Amniotic stem cell (primary cell): Measurements from ENCODE around the gene GKN2.
"Not testable (repeated sequence)": the region's sequence is repeated elsewhere in the genome, so short reads cannot be mapped to it uniquely, and the experiment has no call there.

Experiments
- DNase-seq: peaks from one replicate; lab custom pipeline; 2025; lab: John Stamatoyannopoulos, UW

The GKN2 gene

DNA sequence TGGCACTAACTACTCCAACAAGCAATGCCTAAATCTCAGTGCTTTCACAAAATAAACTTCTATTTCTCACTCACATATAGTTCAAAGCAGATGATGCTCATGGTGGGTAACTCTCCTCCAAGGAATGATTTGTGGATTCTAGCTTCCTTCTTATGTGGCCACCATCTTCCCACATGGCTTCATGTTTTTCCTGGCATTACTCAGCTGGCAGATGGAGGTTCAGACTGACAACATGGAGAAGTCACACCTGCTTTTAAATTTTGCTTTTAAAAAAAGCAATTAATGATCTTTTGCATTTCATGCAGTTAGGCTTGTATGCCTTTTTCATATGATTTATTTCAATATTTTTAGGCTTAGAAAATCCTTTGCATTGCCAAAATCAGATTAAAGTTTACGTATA lies 6.3 kb upstream of the GKN2 start:
- DNase-seq = no peak

- DNase-seq = not testable (repeated sequence)
These were observed 2.7 kb upstream of the GKN2 start for GRCh38 chr2:68955432-68955831.

GRCh38 chr2:68951899-68952298 lies 794 bp downstream of the GKN2 start:
- DNase-seq = no peak

DNA sequence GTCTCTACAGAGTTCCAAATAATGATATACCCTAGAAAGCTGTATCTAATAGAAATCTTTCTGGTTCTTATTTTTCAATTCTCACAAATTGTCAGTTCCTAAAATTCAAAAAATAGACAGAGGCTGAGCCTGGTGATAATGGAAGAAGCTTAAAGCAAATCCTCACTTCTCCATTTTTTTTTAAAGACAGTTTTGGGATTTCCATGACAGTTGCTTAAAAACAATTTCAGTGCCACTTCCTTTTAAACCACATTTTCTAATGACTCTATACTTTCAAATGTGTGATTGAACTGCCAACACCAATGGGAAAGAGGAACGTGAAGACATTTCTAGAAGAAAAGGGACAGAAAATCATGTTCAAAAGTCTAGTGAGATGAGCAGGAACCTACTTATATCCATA lies 4.0 kb downstream of the GKN2 start:
- DNase-seq = no peak

DNA sequence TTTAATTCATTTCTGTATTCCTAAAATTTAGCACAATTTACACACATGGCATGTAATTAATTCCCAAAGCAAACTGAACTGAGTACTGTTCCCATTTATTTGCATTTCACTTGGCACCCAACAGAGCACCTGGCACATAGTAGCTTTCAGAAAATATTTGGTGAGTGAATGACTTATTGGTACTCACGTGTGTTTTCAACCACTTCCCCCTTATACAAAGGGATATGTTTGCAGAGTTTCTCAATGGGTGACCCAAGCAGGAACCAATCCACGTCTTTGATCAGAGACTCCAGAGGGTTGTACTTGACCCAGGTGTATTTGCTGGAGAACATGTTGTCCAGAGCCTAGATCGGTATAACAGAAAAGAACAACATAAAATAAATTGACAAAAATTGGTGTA lies 6.6 kb downstream of the GKN2 start:
- no peak for DNase-seq

DNA sequence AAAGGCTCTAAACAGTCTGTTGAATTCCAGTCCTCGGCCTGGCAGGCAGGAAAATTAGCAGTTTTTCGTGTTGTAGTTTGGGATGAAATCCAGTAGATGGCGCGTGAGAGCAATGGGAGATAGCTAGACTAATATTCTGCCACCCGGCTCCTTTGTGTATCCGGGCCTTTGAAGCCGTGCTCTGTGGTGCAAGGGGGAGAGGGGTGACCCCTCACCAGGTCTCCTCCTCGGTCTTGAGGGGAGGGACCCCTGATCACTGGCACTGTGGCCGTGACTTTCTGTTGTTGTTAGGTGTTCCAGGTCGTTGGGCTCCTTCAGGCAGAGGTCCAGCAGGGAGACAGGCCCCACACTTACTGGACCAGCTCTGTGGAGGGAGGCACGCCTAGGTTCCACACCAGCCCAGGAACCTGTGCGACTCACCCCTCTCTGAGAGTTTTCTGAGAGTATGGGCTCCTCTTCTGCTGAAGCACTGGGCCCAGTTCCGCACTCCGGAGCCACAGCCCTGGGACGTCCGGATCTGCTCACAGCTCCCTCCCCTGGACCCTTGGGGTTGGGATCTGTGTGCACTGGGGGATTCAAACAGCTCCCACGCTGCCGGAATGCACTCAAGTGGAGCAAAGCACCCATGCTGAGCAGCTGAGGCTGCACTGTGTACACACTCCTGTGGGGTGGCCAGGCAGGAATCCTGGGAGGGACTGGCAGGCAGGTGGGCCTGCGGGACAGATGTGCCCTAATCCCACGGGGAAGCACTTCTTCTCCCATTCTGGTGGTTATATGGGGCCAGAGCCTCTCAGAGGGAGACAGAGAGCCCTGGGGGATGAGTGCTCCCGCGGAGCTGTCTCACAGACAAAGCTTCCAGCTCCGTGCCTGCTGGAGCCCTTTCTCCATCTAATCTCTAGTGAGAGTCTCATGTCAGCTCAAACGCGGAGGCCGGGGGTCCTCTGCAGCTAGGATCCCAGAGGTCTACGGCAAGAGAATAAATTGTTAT lies 8.8 kb downstream of the GKN2 start:
- DNase-seq = peak; percentile 44

GRCh38 chr2:68942827-68943226 lies 9.9 kb downstream of the GKN2 start:
- DNase-seq = no peak

DNA sequence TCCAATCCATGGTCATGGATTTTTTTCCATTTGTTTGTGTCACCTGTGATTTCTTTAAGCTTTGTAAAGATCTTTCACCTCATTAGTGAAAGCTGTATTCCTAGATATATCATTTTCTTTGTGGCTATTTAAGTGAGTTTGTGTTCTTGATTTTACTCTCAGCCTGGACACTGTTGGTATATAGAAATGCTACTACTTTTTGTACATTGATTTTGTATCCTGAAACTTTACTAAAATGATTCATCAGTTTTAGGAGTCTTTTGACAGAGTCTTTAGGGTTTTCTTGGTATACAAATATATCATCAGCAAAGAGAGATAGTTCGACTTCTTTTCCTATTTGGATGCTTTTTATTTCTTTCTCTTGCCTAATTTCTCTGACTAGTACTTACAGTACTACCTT lies 12.3 kb downstream of the GKN2 start:
- no peak for DNase-seq

DNA sequence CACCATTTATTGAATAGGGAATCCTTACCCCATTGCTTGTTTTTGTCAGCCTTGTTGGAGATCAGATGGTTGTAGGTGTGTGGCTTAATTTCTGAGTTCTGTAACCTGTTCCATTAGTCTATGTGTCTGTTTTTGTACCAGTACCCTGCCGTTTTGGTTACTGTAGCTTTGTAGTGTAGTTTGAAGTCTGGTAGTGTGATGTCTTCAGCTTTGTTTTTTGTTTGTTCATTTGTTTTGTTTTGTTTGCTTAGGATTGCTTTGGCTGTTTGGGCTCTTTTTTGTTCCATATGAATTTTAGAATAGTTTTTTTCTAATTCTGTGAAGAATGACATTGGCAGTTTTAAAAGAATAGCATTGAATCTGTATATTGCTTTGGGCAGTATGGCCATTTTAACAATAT lies 12.7 kb downstream of the GKN2 start:
- no peak for DNase-seq

DNA sequence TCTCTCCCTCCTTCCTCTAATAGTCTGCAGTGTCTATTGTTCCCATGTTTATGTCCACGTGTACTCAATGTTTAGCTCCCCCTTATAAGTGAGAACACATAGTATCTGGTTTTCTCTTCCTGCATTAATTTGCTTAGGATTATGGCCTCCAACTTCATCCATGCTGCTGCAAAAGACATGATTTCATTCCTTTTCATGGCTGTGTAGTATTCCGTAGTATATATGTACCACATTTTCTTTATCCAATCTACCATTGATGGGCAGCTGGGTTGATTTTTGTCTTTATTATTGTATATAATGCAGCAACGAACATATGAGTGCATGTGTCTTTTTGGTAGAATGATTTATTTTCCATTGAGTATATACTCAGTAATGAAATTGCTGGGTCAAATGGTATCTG lies 13.8 kb downstream of the GKN2 start:
- no peak for DNase-seq

- no peak for DNase-seq
These were observed 15.2 kb downstream of the GKN2 start for GRCh38 chr2:68937346-68938055.

DNA sequence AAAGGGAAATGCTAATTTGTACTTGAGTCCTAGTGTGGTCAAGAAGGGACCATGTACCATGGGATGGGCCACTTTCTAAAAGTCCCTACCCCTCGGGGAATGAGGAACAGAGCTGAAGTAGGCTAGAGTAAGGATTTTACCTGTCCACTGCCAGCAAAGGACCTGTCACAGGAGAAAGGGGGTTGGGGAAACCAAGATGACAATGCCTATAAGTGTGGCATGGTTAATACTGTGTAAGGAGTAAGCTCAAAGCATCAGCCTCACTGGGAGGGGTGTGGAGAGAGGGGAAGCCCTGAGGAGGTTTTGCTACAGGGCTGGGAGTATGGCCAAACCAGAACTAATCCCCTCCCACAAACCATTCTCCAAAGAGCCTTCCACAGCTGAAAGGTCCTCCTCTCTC lies 15.8 kb downstream of the GKN2 start:
- DNase-seq = no peak

DNA sequence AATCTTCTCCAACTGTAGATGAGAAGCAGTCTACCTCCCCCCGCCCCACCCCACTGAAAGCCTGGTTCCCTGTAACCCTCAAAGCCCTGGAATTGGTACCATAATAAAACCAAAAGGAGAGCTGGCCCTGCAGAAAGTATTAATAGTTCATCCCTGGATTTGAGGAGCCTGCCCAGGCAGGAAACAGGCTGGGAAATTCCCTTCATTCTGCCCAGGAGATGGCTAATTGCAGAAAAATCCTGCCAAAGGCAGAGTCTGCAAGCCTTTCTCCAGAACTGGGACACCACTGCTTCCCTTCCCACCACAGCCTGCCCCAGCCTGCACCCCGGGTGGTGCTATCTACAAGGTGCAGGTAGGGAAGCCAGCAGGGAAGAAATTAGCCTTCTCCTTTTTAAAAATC lies 16.3 kb downstream of the GKN2 start:
- DNase-seq = peak; percentile 20

GRCh38 chr2:68935471-68935870 lies 17.2 kb downstream of the GKN2 start:
- DNase-seq = no peak

DNA sequence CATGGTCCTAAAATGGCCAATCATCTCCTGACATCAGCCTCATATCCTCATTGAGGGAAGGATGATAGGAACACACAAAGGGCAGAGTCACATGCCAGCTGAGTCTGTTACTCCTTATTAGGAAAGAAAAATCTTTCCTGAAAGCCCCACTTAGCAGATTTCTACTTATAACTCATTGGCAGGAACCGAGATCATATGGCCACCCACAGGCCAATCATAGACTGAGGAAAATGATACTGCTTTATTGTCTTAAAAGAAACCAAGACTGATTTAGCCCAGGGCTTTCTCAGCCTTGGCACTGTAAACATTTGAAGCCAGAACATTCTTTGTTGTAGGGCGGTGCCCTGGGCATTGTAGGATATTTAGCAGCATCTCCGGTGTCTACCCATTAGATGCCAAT lies 18.7 kb downstream of the GKN2 start:
- no peak for DNase-seq

DNA sequence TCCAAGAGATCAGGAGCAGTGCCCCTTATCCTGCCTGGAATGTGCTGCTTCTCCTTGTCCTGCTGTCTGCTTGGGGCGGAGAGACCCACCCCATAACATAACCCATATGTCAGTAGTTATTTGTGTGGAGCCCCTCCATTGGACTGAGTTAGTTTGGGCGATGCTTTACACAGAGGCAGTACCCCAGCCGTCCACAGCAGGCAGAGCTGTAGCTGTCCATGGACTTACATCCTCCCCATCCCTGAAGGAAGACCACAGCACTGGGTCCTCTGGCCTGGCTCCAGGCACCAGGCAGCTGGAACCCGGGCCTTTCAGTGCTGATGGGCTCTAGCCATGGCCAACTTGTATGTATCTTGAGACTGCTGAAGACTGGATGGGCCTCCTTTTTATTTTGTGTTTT lies 20.3 kb downstream of the GKN2 start:
- DNase-seq = no peak

GRCh38 chr2:68931799-68932198 lies 20.9 kb downstream of the GKN2 start:
- no peak for DNase-seq

- no peak for DNase-seq
These were observed 21.5 kb downstream of the GKN2 start for GRCh38 chr2:68931149-68931711.

DNA sequence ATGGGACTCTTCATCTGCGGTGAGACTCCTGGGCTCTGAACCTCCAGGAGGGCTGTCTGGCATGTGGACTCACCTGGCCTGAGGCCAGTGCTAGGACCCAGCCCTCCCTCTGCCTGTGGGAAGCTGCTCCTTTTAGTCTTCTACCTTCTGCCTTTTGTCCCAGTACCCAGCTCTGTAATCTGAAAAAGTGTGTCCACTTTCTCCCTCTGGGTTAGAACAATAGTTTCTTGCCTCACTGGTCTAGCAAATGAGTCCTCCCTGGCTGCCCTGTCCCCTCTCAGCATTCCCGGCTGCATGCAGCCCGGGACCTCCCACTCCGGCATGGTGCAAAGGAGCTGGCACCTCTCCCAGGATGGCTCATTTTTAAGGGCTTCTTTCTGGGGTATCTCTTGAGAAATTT lies 25.9 kb downstream of the GKN2 start:
- no peak for DNase-seq

DNA sequence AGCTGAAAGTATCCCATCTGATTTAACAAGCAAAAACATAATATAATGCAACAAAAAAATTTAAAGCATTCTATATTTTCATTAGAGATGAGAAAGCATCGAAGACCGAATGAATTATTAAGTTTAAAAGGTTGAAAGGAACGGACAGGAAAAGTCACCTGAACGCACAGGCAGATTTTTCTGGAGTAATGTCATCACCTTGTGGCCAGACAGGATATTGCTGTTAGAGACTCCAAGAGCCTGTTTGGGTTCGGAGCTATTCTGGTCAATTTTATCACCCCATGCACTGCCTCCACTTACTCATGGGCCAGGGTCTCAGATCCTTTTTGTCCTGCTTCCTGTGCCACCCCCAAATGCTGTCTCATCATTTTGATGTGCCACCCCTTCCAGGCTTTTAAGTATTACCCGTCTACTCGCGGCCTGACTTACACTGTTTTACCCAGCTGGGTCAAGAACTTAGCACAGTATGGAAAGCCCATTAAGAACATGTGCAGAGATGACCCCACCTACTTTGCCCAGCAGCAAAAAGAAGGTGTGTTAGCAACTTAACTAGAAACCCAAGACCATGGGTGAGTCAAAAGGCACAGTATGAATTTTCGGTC lies 27.3 kb downstream of the GKN2 start:
- no peak for DNase-seq

- no peak for DNase-seq
These were observed 31.0 kb downstream of the GKN2 start for GRCh38 chr2:68921646-68922045.

GRCh38 chr2:68920481-68921170 lies 32.1 kb downstream of the GKN2 start:
- no peak for DNase-seq
